ENCODE measurements around the gene DBNDD1. TPM values are rescaled to one million over a fixed set of nuclear protein-coding genes. Genes with fewer than 3 reads are reported as not detected.
A peak's percentile ranks its signal among the peaks of the same experiment; 100 is the strongest.

The DBNDD1 gene
- total and polyA plus RNA-seq, 12 donors: 0.72 to 6.8 (median 4.1) TPM

GRCh38 chr16:90019543-90020259 lies 445 bp upstream of the DBNDD1 start:
- DNase-seq (peak in 1 of 2 donors; percentile 40), ATAC-seq (peak in 1 of 8 donors; percentile 24)
- peaks cover 7 to 48% (median 35%) of the 10 kb centered on the region in 9 donors for H3K4me1 ChIP-seq
- TF ChIP-seq, protein P1, sequence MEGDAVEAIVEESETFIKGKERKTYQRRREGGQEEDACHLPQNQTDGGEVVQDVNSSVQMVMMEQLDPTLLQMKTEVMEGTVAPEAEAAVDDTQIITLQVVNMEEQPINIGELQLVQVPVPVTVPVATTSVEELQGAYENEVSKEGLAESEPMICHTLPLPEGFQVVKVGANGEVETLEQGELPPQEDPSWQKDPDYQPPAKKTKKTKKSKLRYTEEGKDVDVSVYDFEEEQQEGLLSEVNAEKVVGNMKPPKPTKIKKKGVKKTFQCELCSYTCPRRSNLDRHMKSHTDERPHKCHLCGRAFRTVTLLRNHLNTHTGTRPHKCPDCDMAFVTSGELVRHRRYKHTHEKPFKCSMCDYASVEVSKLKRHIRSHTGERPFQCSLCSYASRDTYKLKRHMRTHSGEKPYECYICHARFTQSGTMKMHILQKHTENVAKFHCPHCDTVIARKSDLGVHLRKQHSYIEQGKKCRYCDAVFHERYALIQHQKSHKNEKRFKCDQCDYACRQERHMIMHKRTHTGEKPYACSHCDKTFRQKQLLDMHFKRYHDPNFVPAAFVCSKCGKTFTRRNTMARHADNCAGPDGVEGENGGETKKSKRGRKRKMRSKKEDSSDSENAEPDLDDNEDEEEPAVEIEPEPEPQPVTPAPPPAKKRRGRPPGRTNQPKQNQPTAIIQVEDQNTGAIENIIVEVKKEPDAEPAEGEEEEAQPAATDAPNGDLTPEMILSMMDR (IDR thresholded peaks at IDR 0.05): peak in 7 of 9 donors; percentile 7 to 43 (median 23)
- H3K9me3 ChIP-seq: no peaks in the 10 kb centered on the region
- intact Hi-C loops (cut with DNase I): loop anchor here in 1 of 10 donors (5.0 kb wide), 1 partner anchor 47 kb away; no protein-coding TSS in a partner anchor
- 3 to 4% methylated on average over 39 to 57 of the region's 57 CpGs for WGBS, 2 donors
- peak overlapping the region; percentile 18 to 66 (median 62) for H3K4me3 ChIP-seq
- peak overlapping the region in 2 of 10 donors; percentile 43 to 51 for H3K27ac ChIP-seq
- H3K36me3 ChIP-seq: no peaks in the 10 kb centered on the region
- peaks cover 0 to 32% (median 0%) of the 10 kb centered on the region in 7 donors for H3K27me3 ChIP-seq

DNA sequence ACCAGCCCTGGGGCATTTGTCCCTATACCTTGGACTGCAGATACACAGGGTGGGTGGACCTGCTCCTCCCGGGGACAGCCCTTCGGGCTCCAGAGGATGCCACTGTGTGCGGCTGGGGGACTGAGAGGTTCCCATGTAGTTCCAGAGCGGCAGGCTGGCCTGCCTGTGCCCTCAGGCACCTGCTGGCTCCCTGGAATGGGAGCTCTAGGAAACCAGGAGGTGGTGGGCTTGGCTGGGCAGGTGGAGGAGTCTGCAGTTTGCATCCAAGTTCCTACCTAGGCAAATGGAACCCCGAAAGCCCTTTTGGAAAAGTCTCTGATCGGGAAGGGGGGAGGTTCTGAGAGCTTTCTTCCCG lies 982 bp downstream of the DBNDD1 start:
- Histone ChIP-seq H3K27ac (no peak overlapping the region), H3K36me3 (no peaks in the 10 kb centered on the region), H3K4me1 (peaks cover 7 to 44% (median 32%) of the 10 kb centered on the region in 9 donors), H3K9me3 (no peaks in the 10 kb centered on the region), H3K27me3 (peaks cover 0 to 32% (median 0%) of the 10 kb centered on the region in 7 donors), H3K4me3 (peak overlapping the region in 7 of 10 donors; percentile 61 to 66 (median 63))
- intact Hi-C loops (cut with DNase I): no loop called here
- TF ChIP-seq, protein P1 (IDR thresholded peaks at IDR 0.05): no peak
- ATAC-seq: no peak
- 57 to 59% methylated on average over 7 of the region's 7 CpGs for WGBS, 2 donors
- DNase-seq: no peak

- Histone ChIP-seq H3K27me3 (peaks cover 0 to 32% (median 0%) of the 10 kb centered on the region in 7 donors), H3K9me3 (no peaks in the 10 kb centered on the region), H3K4me3 (no peak overlapping the region), H3K4me1 (peaks cover 4 to 31% (median 21%) of the 10 kb centered on the region in 9 donors), H3K27ac (no peak overlapping the region), H3K36me3 (no peaks in the 10 kb centered on the region)
- 56 to 61% methylated on average over 11 of the region's 11 CpGs for WGBS, 2 donors
- intact Hi-C loops (cut with DNase I): no loop called here
- TF ChIP-seq, protein P1 (IDR thresholded peaks at IDR 0.05): no peak
- no peak for ATAC-seq
- no peak for DNase-seq
Observed at GRCh38 chr16:90016339-90016950, 2.8 kb downstream of the DBNDD1 start.

DNA sequence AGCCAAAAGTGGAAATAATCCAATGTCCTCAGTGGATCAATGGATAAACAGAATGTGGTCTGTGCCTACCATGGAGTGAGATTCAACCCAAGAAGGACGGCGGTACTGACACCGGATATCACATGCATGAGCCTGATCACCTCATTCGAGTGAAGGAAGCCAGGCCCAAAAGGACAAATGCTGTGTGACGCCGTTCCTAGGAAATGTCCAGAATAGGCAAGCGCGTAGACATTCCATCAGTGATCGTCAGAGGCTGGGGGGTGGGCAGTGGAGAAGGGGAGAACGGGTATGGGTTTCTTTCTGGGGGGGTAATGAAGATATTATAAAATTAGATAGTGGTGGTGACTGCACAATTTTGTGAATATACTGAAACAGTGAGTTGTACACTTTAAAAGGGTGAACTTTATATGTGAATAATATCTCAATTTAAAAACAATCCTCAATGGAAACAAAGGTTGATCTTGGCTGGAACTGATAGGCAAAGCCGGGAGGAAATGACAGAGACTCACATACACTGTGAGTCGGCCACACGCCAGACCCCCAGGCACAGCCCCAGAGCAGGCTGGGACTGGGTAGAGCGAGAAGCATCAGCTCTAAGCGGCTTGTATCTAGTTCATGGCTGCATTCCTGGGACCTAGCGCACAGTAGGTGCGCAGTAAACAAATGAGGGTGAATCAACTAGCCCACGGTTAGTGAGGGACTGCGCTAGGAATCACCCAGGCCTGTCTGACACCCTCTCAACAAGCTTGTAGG lies 3.5 kb downstream of the DBNDD1 start:
- peaks cover 0 to 32% (median 0%) of the 10 kb centered on the region in 7 donors for H3K27me3 ChIP-seq
- H3K4me1 ChIP-seq: peaks cover 4 to 26% (median 18%) of the 10 kb centered on the region in 9 donors
- intact Hi-C loops (cut with DNase I): no loop called here
- H3K4me3 ChIP-seq: no peak overlapping the region
- no peak for DNase-seq
- H3K27ac ChIP-seq: no peak overlapping the region
- no peak for ATAC-seq
- H3K36me3 ChIP-seq: no peaks in the 10 kb centered on the region
- TF ChIP-seq, protein P1 (IDR thresholded peaks at IDR 0.05): no peak
- 79 to 83% methylated on average over 19 of the region's 19 CpGs for WGBS, 2 donors
- no peaks in the 10 kb centered on the region for H3K9me3 ChIP-seq
